Measurements from ENCODE around the gene TRPC4AP. TPM values are rescaled to one million over a fixed set of nuclear protein-coding genes. Genes with fewer than 3 reads are reported as not detected.

TRPC4AP gene
- total RNA-seq, 2 experiments from 2014 or later: 59.9 to 60.6 TPM

- Mint-ChIP-seq H3K4me3 (no peak overlapping the region), H3K36me3 (peaks cover 13% of the 10 kb centered on the region), H3K4me1 (peaks cover 4% of the 10 kb centered on the region), H3K27me3 (no peaks in the 10 kb centered on the region), H3K9me3 (no peaks in the 10 kb centered on the region), H3K27ac (no peak overlapping the region)
- no peak for ATAC-seq (ENCODE audit: low read depth)
- POLR2A ChIA-PET: no interaction called here
- DNase-seq: no peak
Observed at GRCh38 chr20:34997131-34997561, 95.5 kb downstream of the TRPC4AP start.

GRCh38 chr20:34996243-34997028 is 96.2 kb downstream of the TRPC4AP start:
- POLR2A ChIA-PET: no interaction called here
- Mint-ChIP-seq H3K9me3 (no peaks in the 10 kb centered on the region), H3K4me1 (peaks cover 4% of the 10 kb centered on the region), H3K27ac (no peak overlapping the region), H3K27me3 (no peaks in the 10 kb centered on the region), H3K36me3 (peaks cover 13% of the 10 kb centered on the region), H3K4me3 (no peak overlapping the region)
- DNase-seq (no peak), ATAC-seq (ENCODE audit: low read depth) (no peak)

GRCh38 chr20:34995696-34996095 is 96.9 kb downstream of the TRPC4AP start:
- Mint-ChIP-seq H3K4me3 (no peak overlapping the region), H3K27ac (no peak overlapping the region), H3K36me3 (peaks cover 12% of the 10 kb centered on the region), H3K9me3 (no peaks in the 10 kb centered on the region), H3K4me1 (peaks cover 4% of the 10 kb centered on the region), H3K27me3 (no peaks in the 10 kb centered on the region)
- POLR2A ChIA-PET: no interaction called here
- ATAC-seq (ENCODE audit: low read depth): no peak
- DNase-seq: no peak

DNA sequence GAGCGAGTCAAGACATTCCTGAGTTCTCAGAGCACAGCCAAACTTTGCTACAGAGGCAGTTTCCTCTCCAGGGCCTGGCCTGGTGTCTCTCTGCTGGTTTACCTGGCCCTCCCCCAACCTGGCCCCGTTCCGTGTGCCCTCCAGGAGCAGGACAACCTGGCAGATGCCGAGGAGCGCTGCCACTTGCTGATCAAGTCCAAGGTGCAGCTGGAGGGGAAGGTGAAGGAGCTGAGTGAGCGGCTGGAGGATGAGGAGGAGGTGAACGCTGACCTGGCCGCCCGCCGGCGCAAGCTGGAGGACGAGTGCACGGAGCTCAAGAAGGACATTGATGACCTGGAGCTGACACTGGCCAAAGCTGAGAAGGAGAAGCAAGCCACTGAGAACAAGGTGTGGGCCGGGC is 97.4 kb downstream of the TRPC4AP start:
- Mint-ChIP-seq H3K27ac (no peak overlapping the region), H3K36me3 (peaks cover 12% of the 10 kb centered on the region), H3K27me3 (no peaks in the 10 kb centered on the region), H3K9me3 (no peaks in the 10 kb centered on the region), H3K4me1 (peaks cover 4% of the 10 kb centered on the region), H3K4me3 (no peak overlapping the region)
- ATAC-seq (ENCODE audit: low read depth): no peak
- POLR2A ChIA-PET: no interaction called here
- DNase-seq: no peak

GRCh38 chr20:34994509-34995131 is 98.0 kb downstream of the TRPC4AP start:
- POLR2A ChIA-PET: no interaction called here
- ATAC-seq (ENCODE audit: low read depth): no peak
- no peak overlapping the region for H3K27ac Mint-ChIP-seq
- H3K36me3 Mint-ChIP-seq: peaks cover 12% of the 10 kb centered on the region
- no peaks in the 10 kb centered on the region for H3K9me3 Mint-ChIP-seq
- H3K4me3 Mint-ChIP-seq: no peak overlapping the region
- DNase-seq: no peak
- peaks cover 4% of the 10 kb centered on the region for H3K4me1 Mint-ChIP-seq
- no peaks in the 10 kb centered on the region for H3K27me3 Mint-ChIP-seq

DNA sequence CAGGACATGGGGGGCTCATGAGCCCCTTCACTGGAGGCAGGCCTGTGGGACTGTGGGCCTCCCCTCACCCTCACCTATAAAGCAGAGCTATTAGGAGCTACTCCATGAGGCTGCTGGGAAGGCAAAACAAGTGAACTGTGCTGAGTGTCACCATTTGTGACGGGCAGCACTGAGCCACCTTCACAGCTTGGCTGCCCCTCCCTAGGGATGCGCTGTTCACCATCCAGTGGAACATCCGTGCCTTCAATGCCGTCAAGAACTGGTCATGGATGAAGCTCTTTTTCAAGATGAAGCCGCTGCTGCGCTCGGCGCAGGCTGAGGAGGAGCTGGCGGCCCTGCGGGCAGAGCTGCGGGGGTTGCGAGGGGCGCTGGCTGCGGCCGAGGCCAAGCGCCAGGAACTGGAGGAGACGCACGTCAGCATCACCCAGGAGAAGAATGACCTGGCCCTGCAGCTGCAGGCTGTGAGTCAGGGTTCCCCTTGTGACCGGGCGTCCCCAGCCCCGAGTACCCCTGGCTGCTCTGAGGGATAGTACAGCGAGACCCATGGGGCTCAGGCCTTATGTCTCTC is 98.6 kb downstream of the TRPC4AP start:
- H3K9me3 Mint-ChIP-seq: no peaks in the 10 kb centered on the region
- no peaks in the 10 kb centered on the region for H3K27me3 Mint-ChIP-seq
- ATAC-seq (ENCODE audit: low read depth): no peak
- H3K4me3 Mint-ChIP-seq: no peak overlapping the region
- H3K36me3 Mint-ChIP-seq: peaks cover 9% of the 10 kb centered on the region
- DNase-seq: no peak
- peaks cover 4% of the 10 kb centered on the region for H3K4me1 Mint-ChIP-seq
- H3K27ac Mint-ChIP-seq: no peak overlapping the region
- POLR2A ChIA-PET: no interaction called here

- Mint-ChIP-seq H3K36me3 (peaks cover 6% of the 10 kb centered on the region), H3K4me1 (peaks cover 3% of the 10 kb centered on the region), H3K27ac (no peak overlapping the region), H3K27me3 (no peaks in the 10 kb centered on the region), H3K4me3 (no peak overlapping the region), H3K9me3 (no peaks in the 10 kb centered on the region)
- DNase-seq: no peak
- ATAC-seq (ENCODE audit: low read depth): no peak
- POLR2A ChIA-PET: no interaction called here
Observed at GRCh38 chr20:34992751-34993417, 99.7 kb downstream of the TRPC4AP start.

DNA sequence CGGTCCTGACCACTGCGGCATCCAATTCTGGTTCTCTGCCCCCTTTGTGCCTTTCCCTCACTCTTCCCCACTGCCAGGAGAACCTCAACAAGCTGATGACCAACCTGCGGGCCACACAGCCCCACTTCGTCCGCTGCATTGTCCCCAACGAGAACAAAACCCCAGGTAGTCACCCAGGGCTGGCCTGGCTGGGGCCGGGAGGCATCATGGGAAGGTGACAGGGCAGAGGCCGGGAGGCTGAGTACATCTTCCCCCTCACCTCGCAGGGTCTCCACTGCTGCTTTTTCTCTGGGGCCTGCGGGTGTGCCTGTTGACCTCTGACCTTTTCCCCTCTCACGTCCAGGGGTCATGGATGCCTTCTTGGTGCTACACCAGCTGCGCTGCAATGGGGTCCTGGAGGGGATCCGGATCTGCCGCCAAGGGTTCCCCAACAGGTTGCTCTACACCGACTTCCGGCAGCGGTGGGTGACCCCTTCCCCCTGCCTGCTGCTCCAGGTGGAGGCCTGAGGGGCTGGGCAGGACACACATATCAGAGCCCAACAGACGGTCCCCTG is 101.9 kb downstream of the TRPC4AP start:
- H3K9me3 Mint-ChIP-seq: no peaks in the 10 kb centered on the region
- no peaks in the 10 kb centered on the region for H3K4me1 Mint-ChIP-seq
- no peaks in the 10 kb centered on the region for H3K36me3 Mint-ChIP-seq
- ATAC-seq (ENCODE audit: low read depth): no peak
- no peak for DNase-seq
- no peaks in the 10 kb centered on the region for H3K27me3 Mint-ChIP-seq
- H3K27ac Mint-ChIP-seq: no peak overlapping the region
- POLR2A ChIA-PET: no interaction called here
- H3K4me3 Mint-ChIP-seq: no peak overlapping the region

GRCh38 chr20:34990231-34990630 is 102.4 kb downstream of the TRPC4AP start:
- POLR2A ChIA-PET: no interaction called here
- Mint-ChIP-seq H3K27me3 (no peaks in the 10 kb centered on the region), H3K27ac (no peak overlapping the region), H3K4me3 (no peak overlapping the region), H3K36me3 (no peaks in the 10 kb centered on the region), H3K4me1 (no peaks in the 10 kb centered on the region), H3K9me3 (no peaks in the 10 kb centered on the region)
- no peak for ATAC-seq (ENCODE audit: low read depth)
- no peak for DNase-seq

- no peaks in the 10 kb centered on the region for H3K9me3 Mint-ChIP-seq
- DNase-seq: no peak
- H3K36me3 Mint-ChIP-seq: no peaks in the 10 kb centered on the region
- no peaks in the 10 kb centered on the region for H3K27me3 Mint-ChIP-seq
- POLR2A ChIA-PET: interaction anchor here (0.6 kb wide), 1 partner anchor 9 kb away, joined by 3 read pairs; no protein-coding TSS in a partner anchor
- H3K4me3 Mint-ChIP-seq: no peak overlapping the region
- H3K4me1 Mint-ChIP-seq: peaks cover 2% of the 10 kb centered on the region
- H3K27ac Mint-ChIP-seq: no peak overlapping the region
- ATAC-seq (ENCODE audit: low read depth): no peak
Observed at GRCh38 chr20:34989670-34990069, 102.9 kb downstream of the TRPC4AP start.

- Mint-ChIP-seq H3K36me3 (no peaks in the 10 kb centered on the region), H3K4me3 (no peak overlapping the region), H3K9me3 (no peaks in the 10 kb centered on the region), H3K27ac (no peak overlapping the region), H3K27me3 (peaks cover under 1% of the 10 kb centered on the region), H3K4me1 (peaks cover 2% of the 10 kb centered on the region)
- POLR2A ChIA-PET: interaction anchor here (0.6 kb wide), 1 partner anchor 9 kb away, joined by 3 read pairs; no protein-coding TSS in a partner anchor
- DNase-seq (no peak), ATAC-seq (ENCODE audit: low read depth) (no peak)
Observed at GRCh38 chr20:34989118-34989517, 103.5 kb downstream of the TRPC4AP start.

DNA sequence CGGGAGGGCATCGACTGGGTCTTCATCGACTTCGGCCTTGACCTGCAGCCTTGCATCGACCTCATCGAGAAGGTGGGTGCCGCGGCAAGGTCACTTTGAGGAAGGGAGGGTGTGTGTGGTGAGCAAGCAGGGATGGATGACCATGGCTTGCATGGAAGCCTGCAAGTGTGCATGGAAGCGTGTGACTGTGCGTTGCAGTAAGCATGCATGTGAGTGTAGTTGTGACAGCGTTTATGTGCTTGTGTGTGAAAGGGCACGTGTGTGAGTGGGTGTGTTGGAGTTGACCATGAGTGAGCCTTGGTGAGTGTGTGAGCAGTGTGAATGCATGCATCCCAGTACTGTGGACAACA is 104.4 kb downstream of the TRPC4AP start:
- H3K36me3 Mint-ChIP-seq: no peaks in the 10 kb centered on the region
- H3K27ac Mint-ChIP-seq: no peak overlapping the region
- peaks cover 2% of the 10 kb centered on the region for H3K4me1 Mint-ChIP-seq
- H3K27me3 Mint-ChIP-seq: peaks cover 6% of the 10 kb centered on the region
- no peak overlapping the region for H3K4me3 Mint-ChIP-seq
- no peak for ATAC-seq (ENCODE audit: low read depth)
- POLR2A ChIA-PET: no interaction called here
- no peaks in the 10 kb centered on the region for H3K9me3 Mint-ChIP-seq
- no peak for DNase-seq

GRCh38 chr20:34987288-34988190 is 105.1 kb downstream of the TRPC4AP start:
- no peak for ATAC-seq (ENCODE audit: low read depth)
- Mint-ChIP-seq H3K36me3 (no peaks in the 10 kb centered on the region), H3K9me3 (no peaks in the 10 kb centered on the region), H3K27ac (no peak overlapping the region), H3K27me3 (peaks cover 7% of the 10 kb centered on the region), H3K4me1 (peaks cover 2% of the 10 kb centered on the region), H3K4me3 (no peak overlapping the region)
- POLR2A ChIA-PET: no interaction called here
- no peak for DNase-seq
